Gastroesophageal sphincter (tissue), 4 donors: ENCODE data around the gene TRIM72. TPM values are rescaled to one million over a fixed set of nuclear protein-coding genes. Genes with fewer than 3 reads are reported as not detected.

ENCODE experiments used
- ATAC-seq: fragments of 150-250 bp; one replicate; pipeline ENCODE4 v1.9.1; 2016; ENCODE audit warnings: mild to moderate bottlenecking, moderate library complexity
- H3K27ac ChIP-seq, 4 donors: fragments of 200-600 bp; sonication (generic) in 3 of 4; 1 replicate in 3 of 4; 2 replicates in 1 of 4; pipeline ENCODE4 v1.5.1; 2016 to 2019
- H3K27me3 ChIP-seq: fragments of 200-600 bp; sonication (generic); one replicate; pipeline ENCODE4 v1.5.1; 2019
- H3K36me3 ChIP-seq, 2 donors: fragments of 200-600 bp; sonication (generic); one replicate each; pipeline ENCODE4 v1.5.1; 2019; ENCODE audit warnings: control low read depth in 1 of 2
- H3K4me1 ChIP-seq, 3 donors: fragments of 200-600 bp; sonication (generic); 1 replicate in 2 of 3; 2 replicates in 1 of 3; pipeline ENCODE4 v1.5.1; 2016 to 2019; ENCODE audit warnings: control low read depth in 2 of 3
- H3K4me3 ChIP-seq, 2 donors: fragments of 200-600 bp; sonication (generic); one replicate each; pipeline ENCODE4 v1.5.1; 2019; ENCODE audit warnings: mild to moderate bottlenecking in 1 of 2, moderate library complexity in 1 of 2
- H3K9me3 ChIP-seq, 3 donors: fragments of 200-600 bp; sonication (generic); one replicate each; pipeline ENCODE4 v1.5.1; 2017 to 2019; ENCODE audit warnings: control low read depth in 2 of 3
- CTCF ChIP-seq, 4 experiments: fragments of 200-600 bp in 2 of 4; fragments of 450-650 bp in 2 of 4; sonication (generic) in 1 of 4; IDR thresholded peaks; one replicate each; pipeline ENCODE4 v1.5.1; 2017 to 2019; ENCODE audit warnings: antibody characterized with exemption in 4 of 4, mild to moderate bottlenecking in 2 of 4, moderate library complexity in 2 of 4
- EP300 ChIP-seq: sonication (generic); formaldehyde crosslinking; IDR thresholded peaks from one replicate; pipeline ENCODE4 v1.6.1; 2017; ENCODE audit warnings: antibody characterized with exemption, mild to moderate bottlenecking
- POLR2A ChIP-seq, 2 donors: fragments of 450-650 bp; IDR thresholded peaks; one replicate each; pipeline ENCODE4 v1.6.1; 2017; ENCODE audit warnings: antibody characterized with exemption in 2 of 2, mild to moderate bottlenecking in 2 of 2, moderate library complexity in 1 of 2
- POLR2AphosphoS5 ChIP-seq: sonication (generic); formaldehyde crosslinking; IDR thresholded peaks from one replicate; pipeline ENCODE4 v1.6.1; 2017; ENCODE audit warnings: antibody characterized with exemption
- WGBS, 2 donors: methylation state at CpG; one replicate each; pipeline ENCODE4 v1.1.5; 2018; ENCODE audit warnings: low coverage in 1 of 2; 5-methylcytosine and 5-hydroxymethylcytosine counted together
- total RNA-seq, 4 donors: library from RNA; depleted of rRNA; stranded (reverse); fragments of >200 nt; gene quantifications; one replicate each; pipeline ENCODE4 v1.1.0, GENCODE V29; 2016

TRIM72 gene
- total RNA-seq, 4 donors from 2014 or later = under 0.01 to 0.08 TPM; not detected in 2

- H3K27me3 ChIP-seq = no peaks in the 10 kb centered on the region
- peaks cover 32 to 100% of the 10 kb centered on the region in 2 donors for H3K36me3 ChIP-seq
- ATAC-seq = no peak
- no peak overlapping the region for H3K27ac ChIP-seq
- no peak overlapping the region for H3K4me3 ChIP-seq
- peaks cover 0 to 48% (median 16%) of the 10 kb centered on the region in 3 donors for H3K4me1 ChIP-seq
- 62 to 66% methylated on average over 7 to 10 of the region's 10 CpGs for WGBS, 2 donors
- no peak for TF ChIP-seq POLR2A (IDR thresholded peaks at IDR 0.05)
- no peak for TF ChIP-seq EP300
- no peaks in the 10 kb centered on the region for H3K9me3 ChIP-seq
These were observed 26.8 kb upstream of the TRIM72 start for GRCh38 chr16:31186930-31187807.

DNA sequence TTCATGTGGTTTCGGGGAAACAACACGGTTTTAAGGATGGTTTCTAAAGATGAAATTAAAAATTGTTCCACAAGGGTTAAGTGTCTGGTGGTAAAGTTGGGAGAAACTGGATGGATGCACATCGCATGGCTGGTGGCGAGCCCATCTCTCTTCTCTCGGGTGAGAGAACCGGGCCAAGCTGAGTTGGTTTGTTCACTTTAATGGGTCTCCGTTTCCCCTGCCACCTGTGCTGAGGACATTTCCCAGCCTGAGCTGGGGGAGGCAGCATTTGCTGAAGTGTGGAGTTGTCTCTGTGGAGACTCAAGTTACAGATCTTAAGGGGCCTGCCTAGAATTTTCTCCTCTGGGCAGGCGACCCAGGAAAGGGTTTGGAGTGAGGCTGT lies 26.1 kb upstream of the TRIM72 start:
- no peak for ATAC-seq
- H3K27me3 ChIP-seq = no peaks in the 10 kb centered on the region
- H3K9me3 ChIP-seq = no peaks in the 10 kb centered on the region
- peaks cover 0 to 41% (median 9%) of the 10 kb centered on the region in 3 donors for H3K4me1 ChIP-seq
- TF ChIP-seq EP300 (no peak), POLR2AphosphoS5 (no peak), CTCF (IDR thresholded peaks at IDR 0.05) (no peak), POLR2A (IDR thresholded peaks at IDR 0.05) (no peak)
- WGBS, 2 donors = 64 to 74% methylated on average over 6 to 8 of the region's 8 CpGs
- H3K36me3 ChIP-seq = peaks cover 32 to 100% of the 10 kb centered on the region in 2 donors
- H3K4me3 ChIP-seq = no peak overlapping the region
- no peak overlapping the region for H3K27ac ChIP-seq

DNA sequence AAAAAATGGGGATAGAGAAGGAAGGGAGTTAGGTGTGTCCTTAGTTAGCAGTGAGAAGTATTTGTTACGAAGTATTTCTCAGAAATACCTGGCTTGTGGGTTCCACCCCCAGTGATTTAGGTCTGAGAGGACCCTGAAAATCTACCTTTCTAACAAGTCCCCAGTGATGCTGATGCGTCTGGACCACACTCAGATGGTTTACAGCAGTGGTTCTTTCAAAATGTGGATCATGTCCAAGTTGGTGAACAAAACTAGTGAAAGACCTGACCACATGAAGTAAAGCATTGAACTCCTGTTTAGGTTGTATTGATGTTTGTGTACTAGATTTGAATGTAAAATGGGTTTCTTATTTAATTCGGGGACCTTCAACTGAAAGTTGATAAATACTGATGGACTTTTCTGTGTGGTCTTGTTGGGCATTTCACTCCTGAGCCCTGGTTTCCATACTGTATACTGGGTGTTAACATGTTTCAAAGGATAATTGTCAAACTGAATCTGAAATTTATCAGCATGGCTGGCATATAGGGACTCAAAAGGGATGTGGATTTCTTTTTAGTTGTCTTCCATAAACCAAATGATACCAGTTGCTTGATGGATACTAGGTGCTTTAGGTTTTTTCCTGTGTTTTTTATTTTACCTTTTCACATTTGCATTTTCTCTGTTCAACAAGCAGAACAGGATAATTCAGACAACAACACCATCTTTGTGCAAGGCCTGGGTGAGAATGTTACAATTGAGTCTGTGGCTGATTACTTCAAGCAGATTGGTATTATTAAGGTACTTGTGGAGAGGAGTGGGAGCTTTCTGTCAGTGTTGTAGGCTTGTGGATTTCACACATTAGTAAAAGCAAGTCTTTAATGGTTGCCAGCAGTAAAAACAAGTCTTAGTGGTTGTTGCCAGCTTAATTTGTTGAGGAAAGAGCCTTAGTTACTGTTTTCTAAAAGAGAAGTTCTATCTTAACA lies 25.2 kb upstream of the TRIM72 start:
- Histone ChIP-seq H3K4me3 (no peak overlapping the region), H3K4me1 (peaks cover 0 to 32% (median 2%) of the 10 kb centered on the region in 3 donors), H3K27me3 (no peaks in the 10 kb centered on the region), H3K36me3 (peaks cover 32 to 100% of the 10 kb centered on the region in 2 donors), H3K27ac (no peak overlapping the region), H3K9me3 (no peaks in the 10 kb centered on the region)
- WGBS, 2 donors = 70 to 78% methylated on average over 3 of the region's 3 CpGs
- no peak for TF ChIP-seq EP300
- no peak for TF ChIP-seq POLR2AphosphoS5
- no peak for TF ChIP-seq CTCF (IDR thresholded peaks at IDR 0.05)
- no peak for TF ChIP-seq POLR2A (IDR thresholded peaks at IDR 0.05)
- ATAC-seq = no peak

- 92% methylated on average over 2 of the region's 2 CpGs for WGBS, 2 donors
- Histone ChIP-seq H3K36me3 (peaks cover 29 to 100% of the 10 kb centered on the region in 2 donors), H3K9me3 (no peaks in the 10 kb centered on the region), H3K4me3 (no peak overlapping the region), H3K27me3 (no peaks in the 10 kb centered on the region), H3K27ac (no peak overlapping the region), H3K4me1 (peaks cover 0 to 25% (median 0%) of the 10 kb centered on the region in 3 donors)
- no peak for ATAC-seq
- TF ChIP-seq EP300 = no peak
These were observed 24.5 kb upstream of the TRIM72 start for GRCh38 chr16:31189412-31189778.

- H3K9me3 ChIP-seq = no peaks in the 10 kb centered on the region
- H3K36me3 ChIP-seq = peaks cover 28 to 100% of the 10 kb centered on the region in 2 donors
- H3K27me3 ChIP-seq = no peaks in the 10 kb centered on the region
- TF ChIP-seq POLR2A (IDR thresholded peaks at IDR 0.05) (no peak), POLR2AphosphoS5 (no peak), CTCF (IDR thresholded peaks at IDR 0.05) (no peak)
- H3K27ac ChIP-seq = no peak overlapping the region
- WGBS, 2 donors = 93 to 94% methylated on average over 9 to 12 of the region's 12 CpGs
- no peak for ATAC-seq
- H3K4me1 ChIP-seq = peaks cover 0 to 21% (median 0%) of the 10 kb centered on the region in 3 donors
- H3K4me3 ChIP-seq = no peak overlapping the region
These were observed 23.9 kb upstream of the TRIM72 start for GRCh38 chr16:31190061-31190460.
